ENCODE data around the gene TMEM200B. TPM values are rescaled to one million over a fixed set of nuclear protein-coding genes. Genes with fewer than 3 reads are reported as not detected.

Gene TMEM200B
- total and polyA plus RNA-seq, 2 of the 4 experiments (the other 2 are of a cell fraction) = 4.8 to 6.2 TPM

- no peak overlapping the region for H3K4me2 ChIP-seq (ENCODE audit: low read depth, low read length)
- no peak overlapping the region for H2AK9ac ChIP-seq (replicated peaks; ENCODE audit: low read depth, low read length, poor library complexity)
- H3K23ac ChIP-seq (ENCODE audit: low read depth, low read length) = no peak overlapping the region
- no peak for ATAC-seq (ENCODE audit: low read depth)
- CTCF ChIA-PET = interaction anchor here (1.1 kb wide), 1 partner anchor 82 kb away, joined by 3 read pairs; no protein-coding TSS in a partner anchor
- no peak overlapping the region for H2BK5ac ChIP-seq (ENCODE audit: low read depth, low read length, poor library complexity, severe bottlenecking)
- H3K56ac ChIP-seq (ENCODE audit: extremely low read depth, insufficient read depth, low read length) = no peak overlapping the region
- H3K9me1 ChIP-seq (ENCODE audit: insufficient read depth, low read length) = no peaks in the 10 kb centered on the region; the same call in 1 of the 2 replicates
- peaks cover 17% of the 10 kb centered on the region for H3K4me1 ChIP-seq (ENCODE audit: control insufficient read depth, insufficient read depth, low read length)
- no peak overlapping the region for H2AFZ ChIP-seq (replicated peaks; ENCODE audit: low read length, poor library complexity)
- H3K14ac ChIP-seq (replicated peaks; ENCODE audit: low read depth, low read length) = no peak overlapping the region
- H2AK5ac ChIP-seq (ENCODE audit: low read depth, low read length) = no peak overlapping the region
- no peak overlapping the region for H4K91ac ChIP-seq (ENCODE audit: insufficient read depth, low read depth, low read length)
- peaks cover 0 to 13% of the 10 kb centered on the region in 2 experiments; a peak in 1 of 4 replicates for H3K79me1 ChIP-seq (ENCODE audit: low read depth in 1 of 2, low read length in 2 of 2)
- no peaks in the 10 kb centered on the region for H3K36me3 ChIP-seq (ENCODE audit: control insufficient read depth, insufficient read depth, low read length)
- no peak overlapping the region; the same call in 1 of the 2 replicates for H3K9ac ChIP-seq (ENCODE audit: low read depth, low read length)
- no peak overlapping the region for H3K4me3 ChIP-seq (ENCODE audit: insufficient read depth, low read depth, low read length)
- H3K4ac ChIP-seq (ENCODE audit: low read depth, low read length) = no peak overlapping the region
- H3K27me3 ChIP-seq (ENCODE audit: control insufficient read depth, insufficient read depth, low read length) = no peaks in the 10 kb centered on the region
- no peak overlapping the region for H3K27ac ChIP-seq (ENCODE audit: insufficient read depth, low read length)
- no TSS peak for BruUV-seq (replicated peaks)
- no peak for TF ChIP-seq ELK1 (IDR thresholded peaks at IDR 0.05; ENCODE audit: borderline replicate concordance, low read depth, low read length)
- TF ChIP-seq MXI1 (IDR thresholded peaks at IDR 0.05; ENCODE audit: borderline replicate concordance, low read depth, low read length) = no peak
- H4K20me1 ChIP-seq (ENCODE audit: insufficient read depth, low read length) = no peaks in the 10 kb centered on the region; the same call in 1 of the 2 replicates
- H4K5ac ChIP-seq (ENCODE audit: low read depth, low read length) = no peak overlapping the region
- POLR2A ChIA-PET (ENCODE audit: unreplicated experiment) = no interaction called here
- H2BK120ac ChIP-seq (ENCODE audit: low read depth, low read length) = no peak overlapping the region
- WGBS, 2 experiments (ENCODE audit: extremely low coverage in 2 of 2, insufficient read length in 1 of 2) = 85% methylated on average over 2 of the region's 6 CpGs; no CpG with 5 or more reads in 1 of the 2 experiments
- no peak overlapping the region for H4K8ac ChIP-seq (ENCODE audit: low read depth in 2 of 2, low read length in 2 of 2)
- intact Hi-C loops (cut with micrococcal nuclease) (loop anchor here (5.0 kb wide), 1 partner anchor 238 kb away; no protein-coding TSS in a partner anchor), in situ Hi-C loops (cut with MboI; ENCODE audit: low sequenced_read_pairs) (no loop called here), dilution Hi-C loops (cut with HindIII; ENCODE audit: low sequenced_read_pairs, unreplicated experiment) (no loop called here)
- no peak for DNase-seq
- no peak overlapping the region for H3K18ac ChIP-seq (ENCODE audit: low read depth, low read length)
- H2BK15ac ChIP-seq (ENCODE audit: low read depth, low read length) = no peak overlapping the region
- no peaks in the 10 kb centered on the region for H3K9me3 ChIP-seq (ENCODE audit: control insufficient read depth, insufficient read depth, low read length)
- H2BK20ac ChIP-seq (ENCODE audit: low read depth, low read length) = no peak overlapping the region
Measured at GRCh38 chr1:29120367-29120766, 3.3 kb downstream of the TMEM200B start.

Measured in IMR-90 (cell line).